GM18505 (cell line): ENCODE results near the gene SPON2.

ENCODE experiments used
- ATAC-seq: cut with Tn5 transposase; IDR thresholded peaks from one replicate; pipeline ENCODE4 v1.9.1; 2021; ENCODE audit not compliant: unreplicated experiment
- POLR2A ChIP-seq: IDR thresholded peaks from 4 replicates; pipeline ENCODE4 v1.6.1; 2011; ENCODE audit warnings: borderline replicate concordance; ENCODE audit not compliant: insufficient read depth, insufficient read length; ENCODE audit errors: extremely low read depth

SPON2 gene

GRCh38 chr4:1194010-1194900 is 21.9 kb upstream of the SPON2 start:
- no peak for TF ChIP-seq POLR2A
- ATAC-seq, result no peak

GRCh38 chr4:1193206-1194009 is 21.0 kb upstream of the SPON2 start:
- TF ChIP-seq POLR2A, result no peak
- no peak for ATAC-seq

GRCh38 chr4:1192493-1193205 is 20.3 kb upstream of the SPON2 start:
- no peak for TF ChIP-seq POLR2A
- ATAC-seq, result no peak

- no peak for TF ChIP-seq POLR2A
- ATAC-seq, result no peak
Observed at GRCh38 chr4:1192091-1192492, 19.7 kb upstream of the SPON2 start.

GRCh38 chr4:1191621-1192020 is 19.2 kb upstream of the SPON2 start:
- ATAC-seq, result no peak
- no peak for TF ChIP-seq POLR2A

GRCh38 chr4:1187182-1187581 is 14.8 kb upstream of the SPON2 start:
- no peak for TF ChIP-seq POLR2A
- peak; percentile 86 for ATAC-seq

GRCh38 chr4:1183985-1184773 is 11.8 kb upstream of the SPON2 start:
- no peak for TF ChIP-seq POLR2A
- ATAC-seq, result no peak

- no peak for ATAC-seq
- no peak for TF ChIP-seq POLR2A
Observed at GRCh38 chr4:1182313-1182712, 9.9 kb upstream of the SPON2 start.

GRCh38 chr4:1180663-1181062 is 8.3 kb upstream of the SPON2 start:
- TF ChIP-seq POLR2A, result no peak
- ATAC-seq, result no peak

- no peak for ATAC-seq
Observed at GRCh38 chr4:1179976-1180375, 7.6 kb upstream of the SPON2 start.

GRCh38 chr4:1179089-1179441 is 6.7 kb upstream of the SPON2 start:
- TF ChIP-seq POLR2A, result no peak
- no peak for ATAC-seq

More at GRCh38 chr4:1179976-1180375, 7.6 kb upstream of the SPON2 start:
- no peak for TF ChIP-seq POLR2A

GRCh38 chr4:1178300-1179088 is 6.1 kb upstream of the SPON2 start:
- no peak for TF ChIP-seq POLR2A
- no peak for ATAC-seq
